CD14-positive monocyte (primary cell): ENCODE results near the gene NBDY. TPM values are rescaled to one million over a fixed set of nuclear protein-coding genes. Genes with fewer than 3 reads are reported as not detected.

Experiments
- DNase-seq, 3 donors: peaks; one replicate each; pipeline ENCODE4 v3.0.0-alpha.2; 2011 to 2022
- H2AFZ ChIP-seq: 2 replicates; pipeline ENCODE4 v1.6.0; 2012; ENCODE audit warnings: mild to moderate bottlenecking, low read depth, low read length, inconsistent platforms; ENCODE audit not compliant: insufficient read depth, poor library complexity, severe bottlenecking
- H3K27ac ChIP-seq, 2 donors: 1 replicate in 1 of 2; 2 replicates in 1 of 2; pipeline ENCODE4 v1.5.1; 2012 to 2013; ENCODE audit warnings: low read length in 2 of 2, control low read depth in 1 of 2, inconsistent platforms in 1 of 2, low read depth in 1 of 2, mild to moderate bottlenecking in 1 of 2
- H3K27me3 ChIP-seq, 2 donors: one replicate each; pipeline versions ENCODE4 v1.6.0 to v1.6.1; 2011 to 2013; ENCODE audit warnings: low read length in 2 of 2; ENCODE audit not compliant: control insufficient read depth in 2 of 2, insufficient read depth in 2 of 2
- H3K36me3 ChIP-seq, 2 donors: replicated peaks in 1 of 2; 1 replicate in 1 of 2; 2 replicates in 1 of 2; pipeline versions ENCODE4 v1.5.1 to v1.6.1; 2012 to 2013; ENCODE audit warnings: low read length in 2 of 2, control low read depth in 1 of 2, inconsistent platforms in 1 of 2, mild to moderate bottlenecking in 1 of 2; ENCODE audit not compliant: insufficient read depth in 2 of 2, control insufficient read depth in 1 of 2
- H3K4me1 ChIP-seq, 2 donors: 1 replicate in 1 of 2; 2 replicates in 1 of 2; pipeline versions ENCODE4 v1.5.1 to v1.6.1; 2012 to 2013; ENCODE audit warnings: low read length in 2 of 2, control low read depth in 1 of 2, inconsistent platforms in 1 of 2, mild to moderate bottlenecking in 1 of 2, moderate library complexity in 1 of 2; ENCODE audit not compliant: insufficient read depth in 2 of 2, control insufficient read depth in 1 of 2
- H3K4me2 ChIP-seq: replicated peaks from 2 replicates; pipeline ENCODE3; 2012; ENCODE audit warnings: low read length, moderate library complexity, mild to moderate bottlenecking; ENCODE audit not compliant: poor library complexity, severe bottlenecking; ENCODE audit errors: extremely low read depth
- H3K4me3 ChIP-seq, 3 experiments: fragments of 200-600 bp in 1 of 3; sonication (generic) in 1 of 3; replicated peaks in 1 of 3; 1 replicate in 2 of 3; 2 replicates in 1 of 3; pipeline ENCODE4 v1.5.1; 2011 to 2013; ENCODE audit warnings: low read length in 3 of 3, mild to moderate bottlenecking in 3 of 3, control low read depth in 2 of 3, low read depth in 2 of 3, inconsistent platforms in 1 of 3, moderate library complexity in 1 of 3
- H3K79me2 ChIP-seq: 2 replicates; pipeline ENCODE4 v1.6.0; 2012; ENCODE audit warnings: mild to moderate bottlenecking, control low read depth, inconsistent platforms, low read length, moderate library complexity; ENCODE audit not compliant: insufficient read depth
- H3K9ac ChIP-seq: 2 replicates; pipeline ENCODE4 v1.6.0; 2017; ENCODE audit warnings: low read length, mild to moderate bottlenecking; ENCODE audit not compliant: insufficient read depth, poor library complexity, severe bottlenecking
- H3K9me3 ChIP-seq, 2 donors: replicated peaks in 1 of 2; 1 replicate in 1 of 2; 2 replicates in 1 of 2; pipeline versions ENCODE4 v1.5.1 to v1.6.1; 2012 to 2013; ENCODE audit warnings: low read length in 2 of 2, control low read depth in 1 of 2; ENCODE audit not compliant: control insufficient read depth in 1 of 2, insufficient read depth in 1 of 2
- H4K20me1 ChIP-seq: 2 replicates; pipeline ENCODE4 v1.6.0; 2012; ENCODE audit warnings: mild to moderate bottlenecking, low read length, control low read depth, moderate library complexity; ENCODE audit not compliant: insufficient read depth
- H3K27ac Mint-ChIP-seq, 7 donors: one replicate each; pipeline ENCODE4 v1.8.0; 2020; ENCODE audit warnings: mild to moderate bottlenecking in 7 of 7, mixed read lengths in 7 of 7, moderate library complexity in 6 of 7, inconsistent platforms in 2 of 7
- H3K27me3 Mint-ChIP-seq, 3 donors: one replicate each; pipeline ENCODE4 v1.8.0; 2021 to 2022; ENCODE audit warnings: low read depth in 3 of 3, mild to moderate bottlenecking in 3 of 3, mixed read lengths in 3 of 3, moderate library complexity in 3 of 3, inconsistent platforms in 1 of 3
- H3K36me3 Mint-ChIP-seq, 2 donors: one replicate each; pipeline ENCODE4 v1.8.0; 2020; ENCODE audit warnings: mixed read lengths in 2 of 2, inconsistent platforms in 1 of 2, mild to moderate bottlenecking in 1 of 2
- H3K4me1 Mint-ChIP-seq: one replicate; pipeline ENCODE4 v1.8.0; 2020; ENCODE audit warnings: mild to moderate bottlenecking, mixed read lengths
- H3K4me3 Mint-ChIP-seq, 2 donors: one replicate each; pipeline ENCODE4 v1.8.0; 2020; ENCODE audit warnings: mild to moderate bottlenecking in 2 of 2, mixed read lengths in 2 of 2, moderate library complexity in 1 of 2
- H3K9me3 Mint-ChIP-seq, 7 donors: one replicate each; pipeline ENCODE4 v1.8.0; 2020 to 2022; ENCODE audit warnings: mixed read lengths in 7 of 7, mild to moderate bottlenecking in 6 of 7, moderate library complexity in 6 of 7, inconsistent platforms in 2 of 7
- CTCF ChIP-seq: fragments of 200-600 bp; IDR thresholded peaks from one replicate; pipeline ENCODE4 v1.8.0; 2022; ENCODE audit warnings: antibody characterized with exemption, mild to moderate bottlenecking
- WGBS: methylation state at CpG from one replicate; pipeline ENCODE4 v1.1.5; 2013; ENCODE audit warnings: missing lambda C conversion rate; ENCODE audit not compliant: insufficient coverage; 5-methylcytosine and 5-hydroxymethylcytosine counted together
- intact Hi-C, 2 donors: fragments of 100-400 bp; cut with micrococcal nuclease; formaldehyde crosslinking; loops; one replicate each; pipeline versions ENCODE4 v1.15.0 to v1.15.1; 2023
- polyA plus RNA-seq, 3 donors: library from polyadenylated mRNA; depleted of rRNA in 1 of 3; unstranded in 2 of 3; stranded (reverse) in 1 of 3; fragments of 300-500 nt in 2 of 3; fragments of >200 nt in 1 of 3; fragmentation: Illumina TruSeq in 2 of 3; gene quantifications; 1 replicate in 2 of 3; 2 replicates in 1 of 3; pipeline ENCODE4 v1.2.3, GENCODE V29; 2012 to 2021

NBDY gene
- polyA plus RNA-seq, 3 donors, result 14.4 to 24.9 (median 22.1) TPM

GRCh38 chrX:56800307-56800706 lies 71.3 kb downstream of the NBDY start:
- H3K27me3 Mint-ChIP-seq, result peaks cover 0 to 30% (median 0%) of the 10 kb centered on the region in 3 donors
- peaks cover 49% of the 10 kb centered on the region for H3K4me1 Mint-ChIP-seq
- Histone ChIP-seq H3K4me2 (no peak overlapping the region), H3K36me3 (no peaks in the 10 kb centered on the region), H3K9me3 (no peaks in the 10 kb centered on the region), H3K27me3 (no peaks in the 10 kb centered on the region), H2AFZ (no peak overlapping the region), H4K20me1 (no peaks in the 10 kb centered on the region), H3K4me1 (peaks cover 25 to 41% of the 10 kb centered on the region in 2 donors), H3K27ac (no peak overlapping the region), H3K9ac (no peak overlapping the region), H3K79me2 (no peaks in the 10 kb centered on the region), H3K4me3 (no peak overlapping the region)
- peak overlapping the region in 4 of 7 donors; percentile 4 to 86 (median 33) for H3K27ac Mint-ChIP-seq
- H3K4me3 Mint-ChIP-seq, result no peak overlapping the region
- TF ChIP-seq CTCF, result no peak
- 100% methylated on average over 1 of the region's 3 CpGs for WGBS
- peaks cover 0 to 6% (median 0%) of the 10 kb centered on the region in 7 donors for H3K9me3 Mint-ChIP-seq
- DNase-seq, result no peak
- intact Hi-C loops, result loop anchor here in 1 of 2 donors (5.0 kb wide), 1 partner anchor 177 kb away; no protein-coding TSS in a partner anchor
- H3K36me3 Mint-ChIP-seq, result peaks cover 6 to 7% of the 10 kb centered on the region in 2 donors

- Histone ChIP-seq H3K27ac (no peak overlapping the region), H3K79me2 (no peaks in the 10 kb centered on the region), H3K4me2 (no peak overlapping the region), H3K36me3 (no peaks in the 10 kb centered on the region), H2AFZ (no peak overlapping the region), H3K4me1 (peaks cover 25 to 41% of the 10 kb centered on the region in 2 donors), H3K27me3 (no peaks in the 10 kb centered on the region), H3K4me3 (no peak overlapping the region), H4K20me1 (no peaks in the 10 kb centered on the region), H3K9me3 (no peaks in the 10 kb centered on the region), H3K9ac (no peak overlapping the region)
- Mint-ChIP-seq H3K27ac (peak overlapping the region in 3 of 7 donors; percentile 18 to 86 (median 47)), H3K36me3 (peaks cover 6 to 7% of the 10 kb centered on the region in 2 donors), H3K4me3 (no peak overlapping the region), H3K27me3 (peaks cover 0 to 27% (median 0%) of the 10 kb centered on the region in 3 donors), H3K9me3 (peaks cover 0 to 6% (median 0%) of the 10 kb centered on the region in 7 donors), H3K4me1 (peaks cover 49% of the 10 kb centered on the region)
- intact Hi-C loops, result loop anchor here in 1 of 2 donors (5.0 kb wide), 1 partner anchor 176 kb away; no protein-coding TSS in a partner anchor
- DNase-seq, result peak in 1 of 3 donors; percentile 12
- 40% methylated on average over 3 of the region's 7 CpGs for WGBS
- no peak for TF ChIP-seq CTCF
Measured at GRCh38 chrX:56800801-56801200, 71.8 kb downstream of the NBDY start.
